ENCODE measurements around the gene FEZF2.

Gene FEZF2

DNA sequence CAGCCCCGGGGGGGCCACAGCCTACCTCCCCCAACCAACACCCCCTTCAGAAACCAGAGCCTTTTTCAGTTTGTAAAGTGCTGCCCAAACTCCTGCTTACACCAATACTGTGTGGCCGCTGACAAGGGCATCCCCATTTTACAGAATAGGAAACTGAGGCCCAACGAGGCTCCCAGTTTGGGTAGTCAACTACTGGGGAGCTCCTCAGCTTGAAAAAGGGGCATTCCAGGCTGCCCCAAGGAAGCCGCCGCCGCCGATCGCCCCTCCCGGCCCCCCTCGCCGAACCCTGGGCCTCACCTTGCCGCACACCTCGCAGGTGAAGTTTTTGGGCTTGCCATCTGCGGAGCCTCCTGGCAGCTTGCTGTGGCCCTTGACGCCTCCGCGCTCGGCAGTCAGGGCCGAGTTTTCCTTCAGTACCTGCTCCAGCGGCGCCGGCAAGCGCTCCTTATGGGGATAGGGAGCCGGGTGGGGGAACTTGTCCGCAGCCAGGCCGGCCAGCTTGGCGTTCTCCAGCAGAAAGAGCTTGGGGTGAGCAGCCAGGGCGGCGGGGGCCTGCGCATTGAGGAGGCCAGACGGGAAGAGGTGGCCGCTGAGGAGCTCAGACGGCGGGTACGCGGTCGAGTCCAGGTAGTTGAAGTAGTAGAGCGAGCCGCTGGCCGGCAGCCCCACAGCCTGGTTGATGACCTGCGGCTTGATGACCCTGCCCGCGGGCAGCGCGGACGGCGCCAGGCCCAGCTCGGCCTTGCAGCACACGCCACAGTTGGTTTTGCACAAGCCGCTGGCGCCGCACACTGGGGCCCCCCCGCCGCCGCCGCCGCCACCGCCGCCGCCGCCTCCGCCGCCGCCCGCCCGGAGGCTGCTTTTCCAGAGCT lies 1.4 kb downstream of the FEZF2 start:
- DNase-seq: no peak

DNA sequence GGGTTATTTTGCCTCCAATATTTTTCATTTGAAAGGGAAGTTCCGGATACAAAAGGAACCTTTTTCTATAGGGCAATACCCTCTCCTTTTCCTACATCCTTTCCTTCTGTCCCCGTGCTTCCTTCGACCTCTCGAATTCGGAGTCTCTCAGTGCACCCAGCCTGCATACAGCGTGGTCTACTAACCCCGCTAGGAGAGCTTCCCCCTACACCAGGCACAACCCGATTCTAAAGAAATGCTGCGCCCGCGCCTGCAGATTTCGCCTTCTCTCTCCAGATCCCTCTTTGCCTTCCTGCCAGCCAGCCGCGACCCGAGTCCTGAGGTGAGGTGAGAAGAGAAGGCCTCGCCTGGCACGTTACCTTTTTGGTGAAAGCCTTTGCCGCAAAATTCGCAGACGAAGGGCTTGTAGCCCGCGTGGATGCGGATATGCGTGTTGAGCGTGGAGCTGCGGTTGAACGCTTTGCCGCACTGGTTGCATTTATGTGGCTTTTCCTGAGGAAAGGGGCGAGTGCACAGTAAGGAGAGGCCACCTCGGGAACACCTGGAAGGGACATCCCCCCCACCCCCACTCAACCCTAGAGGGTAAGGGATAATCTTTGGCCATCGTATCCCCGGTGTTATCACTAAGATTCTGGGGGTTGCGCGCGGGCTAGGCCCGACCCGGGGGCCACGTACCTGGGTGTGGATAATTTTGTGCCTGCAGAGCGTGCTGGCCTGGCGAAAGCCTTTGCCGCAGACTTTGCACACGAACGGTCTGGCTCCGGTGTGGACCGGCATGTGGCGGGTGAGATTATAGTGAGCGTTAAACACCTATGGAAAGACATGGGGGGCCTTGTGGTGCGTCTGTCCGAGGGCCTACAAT lies 2.3 kb downstream of the FEZF2 start:
- DNase-seq: no peak

DNA sequence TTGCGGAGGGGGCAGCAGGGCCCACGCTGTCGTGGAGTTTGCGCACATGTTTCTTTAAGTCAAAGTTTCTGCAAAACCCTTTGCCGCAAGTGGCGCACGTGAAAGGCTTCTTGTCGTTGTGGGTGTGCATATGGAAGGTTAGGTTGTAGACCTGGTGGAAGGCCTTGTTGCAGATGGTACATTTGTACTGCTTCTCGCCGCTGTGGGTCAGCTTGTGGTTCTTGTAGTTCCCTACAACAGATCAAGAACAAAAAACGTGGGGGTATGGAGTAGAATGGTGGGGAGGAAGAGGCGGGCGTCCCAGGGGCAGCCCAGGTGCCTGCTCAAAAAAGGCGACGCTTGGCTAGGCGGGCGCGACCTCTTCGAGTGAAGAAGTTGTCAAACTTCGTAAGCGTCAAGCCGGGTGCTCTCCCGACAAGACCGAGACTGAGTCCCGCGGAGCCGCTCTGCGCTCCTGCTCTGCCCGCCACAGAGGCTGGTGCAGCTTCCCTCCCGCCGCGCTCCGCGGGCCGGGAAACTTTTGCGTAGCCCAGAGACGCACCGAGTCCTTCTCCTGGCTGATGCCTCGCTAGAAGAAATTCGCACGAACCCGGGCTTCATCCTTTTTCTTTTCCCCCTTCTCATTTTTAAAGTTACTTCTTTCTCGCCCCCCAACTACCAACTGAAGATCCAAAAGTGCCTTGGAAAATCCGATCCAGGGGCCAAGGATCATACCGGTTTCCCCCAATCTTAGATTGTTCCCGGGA lies 3.1 kb downstream of the FEZF2 start:
- DNase-seq: no peak

DNA sequence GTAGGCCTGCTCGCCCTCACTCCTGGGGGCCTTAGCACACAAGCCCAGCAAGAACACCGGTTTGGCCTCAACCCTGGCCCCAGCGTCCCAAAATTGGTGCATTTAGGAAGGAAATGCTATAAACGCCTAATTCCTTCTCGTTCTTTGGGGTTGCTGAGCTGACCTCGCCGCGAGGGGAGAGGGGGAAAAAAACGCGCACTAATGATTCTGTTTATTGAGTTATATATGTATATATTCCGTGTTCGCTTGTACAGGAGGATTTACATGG lies 3.9 kb downstream of the FEZF2 start:
- no peak for DNase-seq

DNA sequence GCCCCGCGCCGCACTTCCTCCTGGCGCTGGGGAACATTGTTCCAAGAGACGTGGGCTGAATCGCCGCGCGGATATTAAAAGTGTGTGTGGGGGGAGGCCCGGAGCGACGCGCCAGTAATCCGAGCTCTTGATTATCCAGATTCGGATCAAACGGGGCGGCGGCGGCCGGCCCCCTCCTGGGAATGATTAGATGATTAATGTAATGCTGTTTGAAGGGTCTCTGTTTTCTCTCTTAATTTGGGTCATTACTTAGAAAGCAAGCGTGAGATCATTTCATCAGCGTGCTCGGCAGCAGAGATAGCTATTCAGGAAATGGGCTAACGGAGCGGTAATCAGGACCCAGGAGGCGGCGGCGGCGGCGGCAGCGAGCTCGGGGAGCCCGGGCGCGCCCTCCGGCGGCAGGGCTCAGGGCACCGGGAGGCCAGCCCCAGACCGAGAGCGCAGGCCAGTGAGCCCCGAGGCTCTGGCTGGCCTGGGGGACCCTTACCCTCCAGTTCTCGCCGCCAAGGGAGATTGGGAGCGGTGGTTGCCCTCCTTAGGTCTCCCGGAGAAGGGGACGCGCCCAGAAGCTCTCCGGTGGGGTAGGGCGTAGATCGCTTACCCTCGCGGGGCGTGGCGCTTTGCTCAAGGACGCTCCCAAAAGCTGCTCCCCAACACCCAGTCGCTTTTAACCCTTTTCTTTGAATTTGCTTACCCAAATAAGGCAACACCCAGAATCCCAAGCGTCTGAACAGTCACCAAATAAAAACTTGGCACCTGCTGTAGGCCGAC lies 4.5 kb downstream of the FEZF2 start:
- DNase-seq: no peak

DNA sequence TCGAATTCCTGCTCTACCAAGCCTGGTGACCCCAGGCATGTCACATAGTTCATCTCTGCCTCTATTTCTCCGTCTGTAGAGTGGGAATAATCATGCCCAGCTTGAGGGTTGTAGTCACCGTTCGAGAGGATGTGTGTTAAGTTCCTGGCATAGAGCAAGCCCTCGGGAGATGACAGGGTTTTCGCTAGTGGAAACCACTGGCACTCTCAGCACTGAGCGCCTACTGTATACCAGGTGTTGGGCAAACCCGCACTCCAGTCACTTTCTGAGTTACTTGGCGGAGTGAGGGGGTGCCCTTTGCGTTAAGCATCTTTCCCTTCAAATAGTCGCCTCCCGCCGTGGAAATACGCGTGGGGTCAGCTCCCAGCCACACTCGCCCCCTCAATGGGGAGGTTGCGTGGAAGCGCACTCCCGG lies 5.1 kb downstream of the FEZF2 start:
- no peak for DNase-seq

DNA sequence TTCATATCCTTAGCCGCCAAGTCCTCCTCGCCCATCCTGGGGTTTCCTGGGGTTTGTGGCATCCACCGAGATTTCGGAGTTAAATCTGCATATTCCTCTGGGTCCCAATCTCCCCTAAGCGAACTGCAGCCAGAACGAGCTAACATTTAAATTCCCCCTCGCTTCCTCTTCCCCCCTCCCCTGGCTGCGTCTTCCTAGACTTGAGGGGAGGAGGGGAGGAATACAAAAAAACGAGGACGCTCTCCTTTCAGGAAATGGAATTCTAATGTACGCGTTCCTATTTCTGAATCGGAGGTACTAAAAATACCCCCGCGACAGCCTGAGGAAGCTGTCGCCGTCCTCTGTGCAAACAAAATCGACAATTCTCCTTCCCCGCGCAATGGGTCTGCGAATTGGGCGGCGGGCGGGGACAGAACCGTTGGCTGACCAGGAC lies 5.6 kb downstream of the FEZF2 start:
- no peak for DNase-seq

DNA sequence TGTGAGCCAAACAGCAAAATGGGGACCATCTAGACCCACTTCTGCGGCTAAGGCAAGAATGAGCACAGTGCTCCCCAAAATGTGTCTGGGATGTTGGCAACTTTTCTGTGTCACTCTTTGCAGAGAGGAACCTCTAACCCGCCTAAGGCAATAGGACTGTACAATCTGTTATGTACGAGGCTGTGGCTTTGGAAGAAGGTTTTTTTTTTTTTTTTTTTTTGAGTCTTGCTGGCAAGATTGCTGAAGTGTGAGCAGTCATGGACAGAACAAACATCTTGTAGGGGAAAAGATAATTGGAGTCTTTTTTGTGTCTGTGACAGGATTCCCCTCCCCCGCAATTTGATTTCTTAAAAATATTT lies 7.2 kb downstream of the FEZF2 start:
- no peak for DNase-seq

DNA sequence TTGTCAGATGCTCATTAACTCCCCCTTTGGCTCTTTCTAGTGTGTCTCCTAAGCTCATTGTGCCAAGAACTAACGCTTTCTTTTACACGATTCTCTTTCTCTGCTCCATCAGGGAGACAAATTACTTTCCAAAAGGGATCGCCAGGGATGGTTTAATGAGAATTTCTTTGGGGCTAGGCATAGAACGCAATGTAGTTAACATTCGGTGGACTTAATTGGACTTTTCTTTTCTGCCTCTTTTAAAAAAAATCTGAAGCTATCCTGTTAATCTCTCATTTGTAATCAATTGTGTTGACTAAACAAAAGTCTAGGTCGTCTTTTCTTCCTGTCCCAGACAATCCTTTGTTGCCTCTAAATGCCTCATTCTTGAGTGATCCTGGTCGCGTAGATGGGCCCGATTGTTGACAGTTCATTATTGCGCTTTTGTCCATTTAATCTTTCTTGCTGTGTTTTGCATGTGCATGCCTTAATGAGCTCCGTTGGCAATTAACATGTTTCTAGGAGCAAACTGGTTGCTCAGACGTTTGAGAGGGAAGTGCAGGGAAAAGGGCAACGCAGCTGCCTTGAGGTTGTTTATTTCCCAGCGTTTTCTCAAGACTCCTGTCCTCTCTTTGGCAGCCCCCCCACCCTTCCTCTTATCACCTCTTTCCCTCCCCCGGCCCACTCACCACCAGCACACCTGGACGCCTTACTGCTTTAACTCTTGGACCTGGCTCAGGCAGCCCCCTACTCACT lies 7.8 kb downstream of the FEZF2 start:
- no peak for DNase-seq

DNA sequence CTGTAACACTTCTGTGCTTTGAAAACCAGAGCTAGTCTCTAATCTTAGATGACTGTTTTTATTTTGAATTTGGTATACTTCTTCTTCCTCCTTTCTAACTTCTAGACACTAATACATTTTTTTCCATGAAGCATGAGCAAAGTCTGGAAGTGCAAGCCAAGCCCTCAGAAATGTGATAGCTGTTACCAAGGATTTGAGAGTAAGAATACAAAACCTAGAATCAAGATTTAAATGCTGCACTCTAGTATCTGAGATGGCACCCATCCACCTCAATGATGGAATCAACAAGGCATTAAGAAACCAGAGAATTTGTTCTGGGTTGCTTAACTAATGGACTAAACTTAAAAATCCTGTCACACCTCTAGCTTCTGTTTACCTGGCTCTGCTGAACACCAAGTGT lies 9.2 kb downstream of the FEZF2 start:
- DNase-seq: no peak

DNA sequence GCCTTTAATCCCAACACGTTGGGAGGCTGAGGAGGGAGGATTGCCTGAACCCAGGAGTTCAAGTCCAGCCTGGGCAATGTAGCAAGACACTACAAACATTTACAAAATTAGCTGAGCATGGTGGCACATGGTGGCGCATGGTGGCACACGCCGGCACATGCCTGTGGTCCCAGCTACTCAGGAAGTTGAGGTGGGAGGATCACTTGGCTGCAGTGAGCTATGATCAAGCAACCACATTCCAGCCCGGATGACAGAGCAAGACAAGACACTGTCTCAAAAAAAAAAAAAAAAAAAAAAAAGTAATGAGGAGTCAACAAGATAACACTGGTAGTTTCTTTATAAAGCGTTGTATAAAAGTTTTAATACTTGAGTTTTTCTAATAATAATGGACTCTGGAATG lies 10.1 kb downstream of the FEZF2 start:
- DNase-seq: no peak

DNA sequence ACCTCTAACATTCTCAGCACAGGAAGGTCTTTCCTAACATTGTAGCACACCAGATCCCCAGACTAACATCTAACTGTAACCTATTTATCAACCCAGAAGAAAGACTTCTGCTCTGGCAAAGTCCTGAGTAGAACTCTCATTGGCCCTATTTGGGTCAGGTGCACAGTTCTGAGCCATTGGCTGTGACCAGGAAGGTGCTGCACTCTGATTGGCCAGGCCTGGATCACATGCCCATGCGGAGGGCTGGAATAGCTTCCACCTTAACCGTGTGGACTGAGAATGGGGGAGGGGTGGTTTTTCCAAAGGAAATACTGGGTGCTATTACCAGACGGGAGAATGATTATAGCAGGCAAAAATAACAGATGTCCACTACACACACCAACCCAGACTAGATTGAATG lies 11.5 kb downstream of the FEZF2 start:
- DNase-seq: no peak

DNA sequence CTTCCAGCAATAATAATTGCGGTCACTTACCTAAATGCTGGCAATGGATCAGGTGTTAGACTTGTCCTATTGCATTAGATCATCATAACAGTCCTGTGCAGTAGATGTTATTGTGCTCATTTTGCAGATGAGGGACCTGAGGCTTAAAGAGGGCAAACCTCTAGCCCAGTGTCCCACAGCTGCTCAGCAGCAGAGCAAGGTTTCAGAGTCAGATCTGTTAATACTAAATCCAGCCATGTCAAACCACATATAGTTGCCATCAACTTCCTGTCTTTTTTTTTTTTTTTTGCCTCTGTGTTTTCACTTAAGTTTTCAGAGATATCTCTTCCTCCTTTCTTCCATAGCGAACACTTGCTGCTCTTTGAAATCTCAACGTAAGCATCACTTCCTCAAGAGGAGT lies 12.1 kb downstream of the FEZF2 start:
- DNase-seq: no peak

DNA sequence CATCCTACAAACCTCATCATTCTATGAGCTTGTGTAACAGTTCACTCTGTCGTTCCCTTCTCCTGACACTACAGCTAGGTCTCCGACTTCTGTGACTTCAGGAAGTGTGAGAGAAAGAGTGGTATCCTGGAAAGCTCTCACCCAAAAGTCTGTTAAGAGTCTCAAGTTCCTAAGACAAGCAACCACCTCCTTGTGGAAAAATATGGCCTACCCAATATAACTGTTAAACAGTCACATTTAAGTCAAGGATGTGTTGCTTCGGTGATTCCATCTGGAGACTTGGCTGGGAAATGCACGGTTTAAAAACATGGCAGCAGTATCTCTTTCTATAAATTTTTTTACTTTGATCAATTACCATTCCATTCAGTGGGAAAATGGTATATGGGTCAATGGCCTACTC lies 13.8 kb downstream of the FEZF2 start:
- no peak for DNase-seq

DNA sequence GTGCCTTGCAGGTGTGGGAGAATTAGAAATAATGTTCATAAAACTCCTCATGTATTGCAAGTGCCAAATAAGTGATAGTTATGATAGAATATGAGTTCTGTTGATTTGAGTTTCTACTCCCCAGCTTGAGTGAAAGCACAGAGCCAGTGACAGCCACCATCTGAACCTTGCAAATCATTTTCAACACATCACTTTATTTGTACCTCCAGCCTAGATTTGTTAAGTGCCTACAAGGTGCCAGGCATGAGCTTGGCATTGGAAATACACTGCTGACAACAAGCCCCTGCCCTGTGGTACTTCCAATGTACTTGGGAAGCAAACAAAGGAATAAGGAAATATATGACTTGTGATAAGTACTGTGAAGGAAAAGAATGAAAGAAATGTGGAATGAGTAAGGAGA lies 17.0 kb downstream of the FEZF2 start:
- no peak for DNase-seq

DNA sequence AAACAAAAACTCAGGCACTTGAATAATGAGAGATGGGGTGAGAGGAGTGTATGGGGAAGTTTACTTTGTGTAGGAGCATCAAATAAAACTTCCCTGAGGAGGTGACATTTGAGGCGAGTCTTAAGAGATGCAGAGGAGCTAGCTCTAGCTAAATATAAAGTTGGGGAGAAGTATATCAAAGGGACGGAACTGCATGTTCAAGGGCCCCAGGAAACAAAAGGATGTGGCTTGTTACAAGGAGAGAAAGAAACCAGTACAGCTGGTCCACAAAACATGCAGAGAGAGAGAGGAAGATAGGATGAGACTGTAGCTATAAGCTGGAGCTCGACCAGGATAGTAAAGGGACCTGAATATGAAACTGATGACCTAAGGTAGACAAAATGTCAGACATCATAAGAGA lies 17.6 kb downstream of the FEZF2 start:
- no peak for DNase-seq

DNA sequence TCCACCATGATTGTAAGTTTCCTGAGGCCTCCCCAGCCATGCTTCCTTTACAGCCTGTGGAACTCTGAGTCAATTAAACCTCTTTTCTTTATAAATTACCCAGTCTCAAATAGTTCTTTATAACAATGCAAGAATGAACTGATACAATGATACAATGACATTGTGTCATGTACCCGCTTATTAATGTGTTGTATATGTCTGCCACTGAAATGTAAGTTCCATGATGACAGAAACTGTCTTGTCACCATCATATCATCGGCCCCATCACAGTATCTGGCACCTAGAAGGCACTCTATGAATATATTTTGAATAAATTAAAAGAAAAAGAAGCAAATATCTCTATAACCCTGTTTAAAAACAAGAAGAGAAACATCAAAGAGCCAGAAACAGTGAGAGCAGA lies 29.6 kb downstream of the FEZF2 start:
- no peak for DNase-seq

DNA sequence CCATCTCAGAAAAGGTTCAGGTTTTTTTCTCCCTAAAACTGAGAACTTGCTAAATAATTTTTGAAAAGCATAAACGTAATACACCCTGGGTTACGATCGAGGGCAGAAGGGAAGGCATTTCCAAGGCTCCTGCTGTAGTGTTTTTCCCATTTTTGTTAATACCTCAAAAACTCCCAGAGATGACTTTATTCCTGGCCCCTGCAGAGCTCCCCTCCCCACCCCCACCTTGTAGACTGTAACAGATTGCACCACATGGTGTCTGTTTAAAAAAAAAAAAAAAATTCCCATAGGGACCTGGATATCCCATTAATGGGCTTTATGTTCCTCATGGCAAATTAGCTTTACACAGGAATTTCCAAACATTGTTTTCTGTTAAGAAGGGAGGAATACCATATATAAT lies 38.2 kb downstream of the FEZF2 start:
- no peak for DNase-seq

DNA sequence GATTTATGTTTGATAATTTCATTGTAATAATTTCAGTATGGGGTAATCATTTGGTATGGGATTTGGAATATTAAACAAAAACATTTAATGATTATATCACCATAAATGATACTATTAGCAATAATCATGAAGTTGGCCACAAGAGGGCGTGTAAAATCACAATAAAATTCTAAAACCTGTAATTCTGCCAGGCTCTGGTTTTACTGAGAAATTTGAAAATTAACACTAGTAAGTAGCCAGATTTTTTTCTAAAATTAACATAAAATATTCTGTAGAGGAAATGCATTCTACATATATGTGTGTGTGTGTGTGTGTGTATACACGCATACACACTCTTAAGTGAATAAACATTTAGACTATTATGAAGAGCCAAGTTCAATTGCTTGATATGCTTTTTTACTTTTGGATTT lies 40.5 kb downstream of the FEZF2 start:
- no peak for DNase-seq

DNA sequence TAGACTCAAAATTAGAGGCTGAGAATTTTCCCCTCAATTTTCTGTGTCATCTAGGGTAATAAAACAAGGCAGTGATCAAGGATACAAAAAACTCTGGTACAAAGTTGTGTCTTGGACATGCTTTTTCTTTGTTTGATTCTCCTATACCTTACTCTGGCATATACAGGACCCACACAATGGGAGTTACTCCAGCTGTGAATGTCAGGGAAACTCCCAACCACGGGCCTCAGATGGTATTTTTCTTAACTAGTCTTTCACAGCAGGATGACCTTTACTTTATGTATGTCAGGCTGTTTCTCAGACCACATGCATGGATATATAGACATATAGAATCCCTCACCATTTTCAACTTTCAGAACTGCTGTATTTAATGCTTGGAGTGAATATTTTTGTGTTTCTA lies 41.3 kb downstream of the FEZF2 start:
- DNase-seq: no peak

DNA sequence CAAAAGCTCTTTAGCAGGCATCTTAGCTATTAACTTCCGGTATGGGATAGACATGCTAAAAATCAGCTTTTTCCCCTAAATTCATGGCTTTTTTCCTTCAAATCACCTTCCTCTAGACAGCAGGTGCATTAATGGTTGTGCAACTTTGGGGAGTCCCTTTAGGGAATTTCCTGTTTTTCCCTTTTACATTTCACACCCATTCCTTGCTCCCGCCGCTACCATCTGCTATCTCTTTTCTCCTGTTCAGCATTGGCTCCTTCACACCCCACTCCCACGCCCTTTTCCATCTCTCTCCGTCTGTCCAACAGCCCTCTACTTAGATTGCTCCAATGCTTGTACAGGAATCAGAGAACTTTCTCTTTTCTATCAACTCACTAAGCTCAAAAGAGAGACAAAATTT lies 43.4 kb downstream of the FEZF2 start:
- DNase-seq: no peak

DNA sequence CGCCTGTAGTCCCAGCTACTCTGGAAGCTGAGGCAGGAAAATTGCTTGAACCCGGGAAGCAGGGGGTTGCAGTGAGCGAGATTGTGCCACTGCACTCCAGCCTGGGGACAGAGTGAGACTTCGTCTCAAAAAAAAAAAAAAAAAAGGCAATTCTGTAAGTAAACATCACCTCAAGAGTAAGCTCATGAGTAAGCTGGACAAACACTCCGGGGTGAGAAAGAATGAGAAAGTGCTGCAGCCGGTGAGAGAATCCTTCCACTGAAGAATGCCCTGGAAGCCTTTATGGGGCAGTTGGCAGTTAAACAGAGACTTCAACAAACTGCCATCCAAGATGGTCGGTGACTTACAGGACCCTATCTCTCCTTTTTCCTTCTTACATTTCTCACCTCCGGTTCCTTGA lies 47.5 kb downstream of the FEZF2 start:
- DNase-seq: no peak

Measured in NCI-H187 (cell line).